ENCODE data around the gene GPC6.

The GPC6 gene

GRCh38 chr13:94028234-94028633 lies 801.6 kb downstream of the GPC6 start:
- H3K27ac ChIP-seq (ENCODE audit: insufficient read depth in 1 of 2, low read depth in 1 of 2, low read length in 2 of 2, poor library complexity in 1 of 2, severe bottlenecking in 2 of 2), result no peak overlapping the region
- no peak overlapping the region for H3K4me3 ChIP-seq (ENCODE audit: control insufficient read depth in 1 of 7, extremely low read depth in 1 of 7, insufficient read depth in 4 of 7, low read depth in 2 of 7, low read length in 6 of 7)
- H3K4me1 ChIP-seq (ENCODE audit: control extremely low read depth in 1 of 4, control insufficient read depth in 4 of 4, insufficient read depth in 4 of 4, low read length in 3 of 4), result no peaks in the 10 kb centered on the region
- H3K27me3 ChIP-seq (replicated peaks in 2 of 5; ENCODE audit: control insufficient read depth in 4 of 5, insufficient read depth in 5 of 5, low read length in 4 of 5), result no peaks in the 10 kb centered on the region
- no peaks in the 10 kb centered on the region for H3K9me3 ChIP-seq (ENCODE audit: control extremely low read depth in 1 of 5, control insufficient read depth in 4 of 5, insufficient read depth in 2 of 5, low read depth in 1 of 5, low read length in 4 of 5)
- no peaks in the 10 kb centered on the region for H3K36me3 ChIP-seq (ENCODE audit: control insufficient read depth in 4 of 4, insufficient read depth in 4 of 4, low read length in 3 of 4)
- CTCF ChIA-PET, result no interaction called here
- POLR2A ChIA-PET, result no interaction called here
- WGBS (ENCODE audit: insufficient coverage), result no CpG with 5 or more reads among the region's 2 CpGs
- DNase-seq, result no peak

GRCh38 chr13:94028650-94029049 lies 802.0 kb downstream of the GPC6 start:
- ChIA-PET CTCF (no interaction called here), POLR2A (no interaction called here)
- Histone ChIP-seq H3K4me3 (ENCODE audit: control insufficient read depth in 1 of 7, extremely low read depth in 1 of 7, insufficient read depth in 4 of 7, low read depth in 2 of 7, low read length in 6 of 7) (no peak overlapping the region), H3K27ac (ENCODE audit: insufficient read depth in 1 of 2, low read depth in 1 of 2, low read length in 2 of 2, poor library complexity in 1 of 2, severe bottlenecking in 2 of 2) (no peak overlapping the region), H3K27me3 (replicated peaks in 2 of 5; ENCODE audit: control insufficient read depth in 4 of 5, insufficient read depth in 5 of 5, low read length in 4 of 5) (no peaks in the 10 kb centered on the region), H3K4me1 (ENCODE audit: control extremely low read depth in 1 of 4, control insufficient read depth in 4 of 4, insufficient read depth in 4 of 4, low read length in 3 of 4) (no peaks in the 10 kb centered on the region), H3K36me3 (ENCODE audit: control insufficient read depth in 4 of 4, insufficient read depth in 4 of 4, low read length in 3 of 4) (no peaks in the 10 kb centered on the region), H3K9me3 (ENCODE audit: control extremely low read depth in 1 of 5, control insufficient read depth in 4 of 5, insufficient read depth in 2 of 5, low read depth in 1 of 5, low read length in 4 of 5) (no peaks in the 10 kb centered on the region)
- no peak for DNase-seq
- 100% methylated on average over 1 of the region's 1 CpG for WGBS (ENCODE audit: insufficient coverage)

DNA sequence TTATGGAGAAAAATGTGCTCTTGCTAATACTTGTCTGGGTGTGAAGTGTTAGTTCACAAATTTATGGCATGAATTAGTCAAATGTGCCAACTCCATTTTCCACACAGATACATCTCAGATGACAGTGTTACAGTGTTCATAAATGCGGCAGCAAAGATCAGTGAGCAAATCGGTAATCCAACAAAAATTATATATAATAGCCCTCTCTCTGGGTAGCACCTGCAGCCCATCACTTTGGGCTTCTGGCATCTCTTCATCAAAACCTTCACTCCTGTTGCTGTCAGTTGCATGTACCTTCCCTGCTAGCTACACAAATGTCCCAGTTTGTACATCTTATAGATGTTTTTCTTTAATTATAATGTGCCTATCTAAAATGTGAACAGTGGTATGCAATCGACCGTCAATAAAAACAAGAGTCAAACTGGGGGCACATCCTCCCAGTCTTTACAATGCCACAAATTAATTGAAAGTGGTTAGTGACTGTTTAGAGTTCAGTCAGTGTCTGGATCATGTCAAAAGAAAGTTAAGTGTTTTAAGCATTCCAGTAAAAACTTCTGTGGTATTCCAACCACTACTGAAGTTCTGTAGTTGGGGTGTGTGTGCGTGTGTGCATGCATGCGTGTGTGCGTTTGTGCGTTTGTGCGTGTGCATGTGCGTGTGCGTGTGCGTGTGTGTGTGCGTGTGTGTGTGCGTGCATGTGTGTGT lies 804.0 kb downstream of the GPC6 start:
- CTCF ChIA-PET, result no interaction called here
- 97% methylated on average over 13 of the region's 14 CpGs for WGBS (ENCODE audit: insufficient coverage)

GRCh38 chr13:94031609-94032008 lies 805.0 kb downstream of the GPC6 start:
- Histone ChIP-seq H3K36me3 (ENCODE audit: control insufficient read depth in 4 of 4, insufficient read depth in 4 of 4, low read length in 3 of 4) (no peaks in the 10 kb centered on the region), H3K9me3 (ENCODE audit: control extremely low read depth in 1 of 5, control insufficient read depth in 4 of 5, insufficient read depth in 2 of 5, low read depth in 1 of 5, low read length in 4 of 5) (no peaks in the 10 kb centered on the region), H3K27ac (ENCODE audit: insufficient read depth in 1 of 2, low read depth in 1 of 2, low read length in 2 of 2, poor library complexity in 1 of 2, severe bottlenecking in 2 of 2) (no peak overlapping the region), H3K27me3 (replicated peaks in 2 of 5; ENCODE audit: control insufficient read depth in 4 of 5, insufficient read depth in 5 of 5, low read length in 4 of 5) (no peaks in the 10 kb centered on the region), H3K4me3 (ENCODE audit: control insufficient read depth in 1 of 7, extremely low read depth in 1 of 7, insufficient read depth in 4 of 7, low read depth in 2 of 7, low read length in 6 of 7) (no peak overlapping the region), H3K4me1 (ENCODE audit: control extremely low read depth in 1 of 4, control insufficient read depth in 4 of 4, insufficient read depth in 4 of 4, low read length in 3 of 4) (no peaks in the 10 kb centered on the region)
- 33% methylated on average over 1 of the region's 3 CpGs for WGBS (ENCODE audit: insufficient coverage)
- no peak for DNase-seq
- CTCF ChIA-PET, result no interaction called here
- POLR2A ChIA-PET, result no interaction called here

More for the DNA sequence above, 804.0 kb downstream of the GPC6 start:
- DNase-seq, result no peak
- Histone ChIP-seq H3K4me3 (ENCODE audit: control insufficient read depth in 1 of 7, extremely low read depth in 1 of 7, insufficient read depth in 4 of 7, low read depth in 2 of 7, low read length in 6 of 7) (no peak overlapping the region), H3K36me3 (ENCODE audit: control insufficient read depth in 4 of 4, insufficient read depth in 4 of 4, low read length in 3 of 4) (no peaks in the 10 kb centered on the region), H3K4me1 (ENCODE audit: control extremely low read depth in 1 of 4, control insufficient read depth in 4 of 4, insufficient read depth in 4 of 4, low read length in 3 of 4) (no peaks in the 10 kb centered on the region), H3K9me3 (ENCODE audit: control extremely low read depth in 1 of 5, control insufficient read depth in 4 of 5, insufficient read depth in 2 of 5, low read depth in 1 of 5, low read length in 4 of 5) (no peaks in the 10 kb centered on the region), H3K27me3 (replicated peaks in 2 of 5; ENCODE audit: control insufficient read depth in 4 of 5, insufficient read depth in 5 of 5, low read length in 4 of 5) (no peaks in the 10 kb centered on the region), H3K27ac (ENCODE audit: insufficient read depth in 1 of 2, low read depth in 1 of 2, low read length in 2 of 2, poor library complexity in 1 of 2, severe bottlenecking in 2 of 2) (no peak overlapping the region)
- POLR2A ChIA-PET, result no interaction called here

GRCh38 chr13:94033098-94033497 lies 806.5 kb downstream of the GPC6 start:
- Histone ChIP-seq H3K9me3 (ENCODE audit: control extremely low read depth in 1 of 5, control insufficient read depth in 4 of 5, insufficient read depth in 2 of 5, low read depth in 1 of 5, low read length in 4 of 5) (no peaks in the 10 kb centered on the region), H3K27ac (ENCODE audit: insufficient read depth in 1 of 2, low read depth in 1 of 2, low read length in 2 of 2, poor library complexity in 1 of 2, severe bottlenecking in 2 of 2) (no peak overlapping the region), H3K4me3 (ENCODE audit: control insufficient read depth in 1 of 7, extremely low read depth in 1 of 7, insufficient read depth in 4 of 7, low read depth in 2 of 7, low read length in 6 of 7) (no peak overlapping the region), H3K27me3 (replicated peaks in 2 of 5; ENCODE audit: control insufficient read depth in 4 of 5, insufficient read depth in 5 of 5, low read length in 4 of 5) (no peaks in the 10 kb centered on the region), H3K4me1 (ENCODE audit: control extremely low read depth in 1 of 4, control insufficient read depth in 4 of 4, insufficient read depth in 4 of 4, low read length in 3 of 4) (no peaks in the 10 kb centered on the region), H3K36me3 (ENCODE audit: control insufficient read depth in 4 of 4, insufficient read depth in 4 of 4, low read length in 3 of 4) (no peaks in the 10 kb centered on the region)
- CTCF ChIA-PET, result no interaction called here
- no CpG with 5 or more reads among the region's 1 CpG for WGBS (ENCODE audit: insufficient coverage)
- POLR2A ChIA-PET, result no interaction called here
- no peak for DNase-seq

DNA sequence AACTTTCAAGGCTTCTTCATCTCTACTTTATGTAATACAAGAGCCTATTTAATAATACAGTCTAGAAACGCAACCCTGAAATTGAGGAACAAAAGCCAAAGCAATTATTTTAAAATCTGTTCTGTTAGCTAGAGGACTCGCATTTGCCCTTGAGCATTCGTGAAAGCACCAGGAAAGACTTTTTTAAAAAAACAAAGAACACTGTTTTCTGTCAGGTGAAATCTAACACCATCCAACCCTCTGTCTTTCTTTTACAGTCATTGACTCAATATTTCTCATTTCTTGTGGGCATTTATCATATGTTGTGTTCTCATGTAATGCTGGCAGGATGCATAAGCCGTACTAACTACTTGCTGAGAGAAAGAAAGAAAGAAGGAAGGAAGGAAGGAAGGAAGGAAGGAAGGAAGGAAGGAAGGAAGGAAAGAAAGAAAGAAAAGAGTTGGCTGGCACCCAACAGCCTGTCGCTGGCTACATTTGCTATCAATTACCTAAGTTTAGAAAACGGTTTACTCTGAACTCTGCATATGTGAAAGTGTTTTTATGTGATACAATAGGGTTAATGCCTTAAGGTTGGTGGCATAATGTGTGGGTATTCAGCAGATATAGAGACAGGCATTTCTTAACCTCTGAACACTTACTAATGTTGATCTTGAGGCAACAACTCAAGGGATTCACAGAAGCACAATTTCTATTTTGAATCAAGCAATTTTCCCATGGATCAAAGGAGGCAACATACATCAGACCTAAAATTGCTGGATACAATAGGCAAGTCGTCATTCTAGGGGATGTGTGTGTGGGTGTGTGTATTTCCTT lies 807.4 kb downstream of the GPC6 start:
- Histone ChIP-seq H3K9me3 (ENCODE audit: control extremely low read depth in 1 of 5, control insufficient read depth in 4 of 5, insufficient read depth in 2 of 5, low read depth in 1 of 5, low read length in 4 of 5) (no peaks in the 10 kb centered on the region), H3K4me3 (ENCODE audit: control insufficient read depth in 1 of 7, extremely low read depth in 1 of 7, insufficient read depth in 4 of 7, low read depth in 2 of 7, low read length in 6 of 7) (no peak overlapping the region), H3K36me3 (ENCODE audit: control insufficient read depth in 4 of 4, insufficient read depth in 4 of 4, low read length in 3 of 4) (no peaks in the 10 kb centered on the region), H3K27ac (ENCODE audit: insufficient read depth in 1 of 2, low read depth in 1 of 2, low read length in 2 of 2, poor library complexity in 1 of 2, severe bottlenecking in 2 of 2) (no peak overlapping the region), H3K27me3 (replicated peaks in 2 of 5; ENCODE audit: control insufficient read depth in 4 of 5, insufficient read depth in 5 of 5, low read length in 4 of 5) (no peaks in the 10 kb centered on the region), H3K4me1 (ENCODE audit: control extremely low read depth in 1 of 4, control insufficient read depth in 4 of 4, insufficient read depth in 4 of 4, low read length in 3 of 4) (no peaks in the 10 kb centered on the region)
- ChIA-PET CTCF (no interaction called here), POLR2A (no interaction called here)
- no peak for DNase-seq
- 100% methylated on average over 5 of the region's 7 CpGs for WGBS (ENCODE audit: insufficient coverage)

GRCh38 chr13:94050039-94050438 lies 823.4 kb downstream of the GPC6 start:
- Histone ChIP-seq H3K4me1 (ENCODE audit: control extremely low read depth in 1 of 4, control insufficient read depth in 4 of 4, insufficient read depth in 4 of 4, low read length in 3 of 4) (no peaks in the 10 kb centered on the region), H3K9me3 (ENCODE audit: control extremely low read depth in 1 of 5, control insufficient read depth in 4 of 5, insufficient read depth in 2 of 5, low read depth in 1 of 5, low read length in 4 of 5) (no peaks in the 10 kb centered on the region), H3K27ac (ENCODE audit: insufficient read depth in 1 of 2, low read depth in 1 of 2, low read length in 2 of 2, poor library complexity in 1 of 2, severe bottlenecking in 2 of 2) (no peak overlapping the region), H3K4me3 (ENCODE audit: control insufficient read depth in 1 of 7, extremely low read depth in 1 of 7, insufficient read depth in 4 of 7, low read depth in 2 of 7, low read length in 6 of 7) (no peak overlapping the region), H3K36me3 (ENCODE audit: control insufficient read depth in 4 of 4, insufficient read depth in 4 of 4, low read length in 3 of 4) (no peaks in the 10 kb centered on the region), H3K27me3 (replicated peaks in 2 of 5; ENCODE audit: control insufficient read depth in 4 of 5, insufficient read depth in 5 of 5, low read length in 4 of 5) (peaks cover 0 to 2% (median 0%) of the 10 kb centered on the region in 5 experiments)
- DNase-seq, result no peak
- WGBS (ENCODE audit: insufficient coverage), result 100% methylated on average over 2 of the region's 5 CpGs
- POLR2A ChIA-PET, result no interaction called here
- CTCF ChIA-PET, result no interaction called here

Data from common myeloid progenitor, CD34-positive (primary cell).